Keratinocyte (primary cell): Measurements from ENCODE around the gene GSTM5. TPM values are rescaled to one million over a fixed set of nuclear protein-coding genes. Genes with fewer than 3 reads are reported as not detected.

ENCODE experiments used
- DNase-seq: peaks from one replicate; pipeline ENCODE4 v3.0.0-alpha.2; 2011; ENCODE audit warnings: low read depth, missing footprints, low spot score
- FAIRE-seq: peaks from 2 replicates; lab custom pipeline; 2011; peaks lifted over from hg19 to GRCh38; lab: Jason Lieb, UNC
- H2AFZ ChIP-seq: 2 replicates; pipeline ENCODE4 v1.6.0; 2012; ENCODE audit warnings: low read length, control low read depth, inconsistent platforms; ENCODE audit not compliant: control insufficient read depth
- H3K27ac ChIP-seq: 2 replicates; pipeline ENCODE4 v1.5.1; 2011; ENCODE audit warnings: low read length; ENCODE audit not compliant: control insufficient read depth, insufficient read depth
- H3K27me3 ChIP-seq: 3 replicates; pipeline ENCODE4 v1.6.0; 2011; ENCODE audit warnings: low read length; ENCODE audit not compliant: control insufficient read depth, insufficient read depth; ENCODE audit errors: extremely low read depth
- H3K36me3 ChIP-seq, 2 experiments: 2 replicates in 1 of 2; 3 replicates in 1 of 2; pipeline ENCODE4 v1.5.1; 2011; ENCODE audit warnings: low read length in 2 of 2, mild to moderate bottlenecking in 1 of 2; ENCODE audit not compliant: control insufficient read depth in 2 of 2, insufficient read depth in 2 of 2; ENCODE audit errors: extremely low read depth in 1 of 2
- H3K4me1 ChIP-seq: 3 replicates; pipeline ENCODE4 v1.5.1; 2011; ENCODE audit warnings: low read length; ENCODE audit not compliant: control insufficient read depth, insufficient read depth; ENCODE audit errors: extremely low read depth
- H3K4me2 ChIP-seq: 3 replicates; pipeline ENCODE4 v1.6.0; 2011; ENCODE audit warnings: low read depth, low read length; ENCODE audit not compliant: control insufficient read depth, insufficient read depth; ENCODE audit errors: extremely low read depth
- H3K4me3 ChIP-seq, 3 experiments: fragments of 200-600 bp in 1 of 3; sonication (generic) in 1 of 3; 2 replicates in 2 of 3; 3 replicates in 1 of 3; pipeline ENCODE4 v1.5.1; 2011 to 2016; ENCODE audit warnings: low read length in 3 of 3, mild to moderate bottlenecking in 3 of 3, control low read depth in 2 of 3, inconsistent platforms in 1 of 3, low read depth in 1 of 3, mixed read lengths in 1 of 3, mixed run types in 1 of 3, moderate library complexity in 1 of 3; ENCODE audit not compliant: control insufficient read depth in 2 of 3, insufficient read depth in 2 of 3; ENCODE audit errors: extremely low read depth in 1 of 3
- H3K79me2 ChIP-seq: 2 replicates; pipeline ENCODE4 v1.6.0; 2012; ENCODE audit warnings: low read length; ENCODE audit not compliant: control insufficient read depth, insufficient read depth
- H3K9ac ChIP-seq: 3 replicates; pipeline ENCODE4 v1.6.0; 2011; ENCODE audit warnings: low read length; ENCODE audit not compliant: control insufficient read depth, insufficient read depth; ENCODE audit errors: extremely low read depth
- H3K9me1 ChIP-seq: 3 replicates; pipeline ENCODE4 v1.6.0; 2011; ENCODE audit warnings: low read length; ENCODE audit not compliant: control insufficient read depth, insufficient read depth; ENCODE audit errors: extremely low read depth
- H3K9me3 ChIP-seq: 2 replicates; pipeline ENCODE4 v1.5.1; 2012; ENCODE audit warnings: low read depth, low read length; ENCODE audit not compliant: control insufficient read depth
- H4K20me1 ChIP-seq: 3 replicates; pipeline ENCODE4 v1.6.0; 2011; ENCODE audit warnings: low read length; ENCODE audit not compliant: control insufficient read depth, insufficient read depth; ENCODE audit errors: extremely low read depth
- CTCF ChIP-seq, 3 experiments: IDR thresholded peaks in 1 of 3; conservative IDR thresholded peaks in 1 of 3; optimal IDR thresholded peaks in 1 of 3; 2 replicates in 2 of 3; 3 replicates in 1 of 3; pipeline versions ENCODE3 to v1.5.1; 2011; ENCODE audit warnings: low read length in 3 of 3, mild to moderate bottlenecking in 3 of 3, moderate library complexity in 2 of 3, control low read depth in 1 of 3, inconsistent platforms in 1 of 3; ENCODE audit not compliant: insufficient read depth in 2 of 3; ENCODE audit errors: extremely low read depth in 1 of 3
- EZH2 ChIP-seq: IDR thresholded peaks from one replicate; pipeline ENCODE4 v1.6.1; 2012; ENCODE audit warnings: inconsistent platforms, mild to moderate bottlenecking, low read length, moderate library complexity
- dilution Hi-C: fragments of 300-500 bp; cut with MboI; formaldehyde crosslinking; loops from one replicate; pipeline ENCODE4 v1.7.0; 2020; ENCODE audit warnings: low sequenced_read_pairs; ENCODE audit not compliant: extremely low pct_ligation_motif_present
- polyA plus RNA-seq, 5 experiments: library from polyadenylated mRNA; depleted of rRNA in 3 of 5; stranded (reverse) in 3 of 5; stranded (forward) in 1 of 5; unstranded in 1 of 5; fragments of >200 nt; gene quantifications; 1 replicate in 1 of 5; 2 replicates in 3 of 5; 3 replicates in 1 of 5; pipeline versions ENCODE4 v1.2.1 to v1.2.3, GENCODE V29; 2011 to 2012; ENCODE audit warnings: missing spikeins in 2 of 5, low read depth in 1 of 5, low replicate concordance in 1 of 5

The GSTM5 gene
- polyA plus RNA-seq, 1 donor (not counting 4 experiments of a cell fraction or from before 2014, with no cell fraction given), result not detected

GRCh38 chr1:109712321-109712864, 342 bp downstream of the GSTM5 start:
- H3K9ac ChIP-seq, result no peak overlapping the region
- no peak for FAIRE-seq
- no peaks in the 10 kb centered on the region for H4K20me1 ChIP-seq
- no peaks in the 10 kb centered on the region for H3K9me1 ChIP-seq
- H3K9me3 ChIP-seq, result no peaks in the 10 kb centered on the region
- no peak overlapping the region for H3K4me3 ChIP-seq
- dilution Hi-C loops, result no loop called here
- H3K4me1 ChIP-seq, result peaks cover 11% of the 10 kb centered on the region
- no peaks in the 10 kb centered on the region for H3K27me3 ChIP-seq
- H3K4me2 ChIP-seq, result no peak overlapping the region
- DNase-seq, result no peak
- H2AFZ ChIP-seq, result no peak overlapping the region
- TF ChIP-seq CTCF (optimal IDR thresholded peaks at IDR 0.05 in 1 of 3, IDR thresholded peaks at IDR 0.05 in 1 of 3, conservative IDR thresholded peaks at IDR 0.05 in 1 of 3; ENCODE audit: extremely low read depth in 1 of 3, insufficient read depth in 2 of 3, low read length in 3 of 3) (no peak), EZH2 (no peak)
- no peak overlapping the region for H3K27ac ChIP-seq
- H3K36me3 ChIP-seq, result no peaks in the 10 kb centered on the region
- H3K79me2 ChIP-seq, result no peaks in the 10 kb centered on the region

DNA sequence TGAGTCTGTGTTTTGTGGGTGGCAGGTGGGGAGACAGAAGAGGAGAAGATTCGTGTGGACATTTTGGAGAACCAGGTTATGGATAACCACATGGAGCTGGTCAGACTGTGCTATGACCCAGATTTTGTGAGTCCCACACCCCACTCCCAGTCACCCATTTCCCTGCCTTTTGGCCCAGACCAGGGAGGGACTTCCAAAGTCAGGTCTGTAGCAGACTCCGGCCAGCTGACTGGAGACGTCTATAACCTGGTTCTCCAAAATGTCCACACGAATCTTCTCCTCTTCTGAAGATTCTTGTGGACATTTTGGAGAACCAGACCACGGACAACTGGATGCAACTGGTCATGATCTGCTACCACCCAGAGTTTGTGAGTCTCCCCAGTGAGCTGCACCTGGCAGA, 1.6 kb downstream of the GSTM5 start:
- no peak for TF ChIP-seq EZH2
- TF ChIP-seq CTCF (optimal IDR thresholded peaks at IDR 0.05 in 1 of 3, IDR thresholded peaks at IDR 0.05 in 1 of 3, conservative IDR thresholded peaks at IDR 0.05 in 1 of 3; ENCODE audit: extremely low read depth in 1 of 3, insufficient read depth in 2 of 3, low read length in 3 of 3), result no peak
- Histone ChIP-seq H3K36me3 (no peaks in the 10 kb centered on the region), H2AFZ (no peak overlapping the region), H3K4me3 (no peak overlapping the region), H4K20me1 (no peaks in the 10 kb centered on the region), H3K27ac (no peak overlapping the region), H3K79me2 (no peaks in the 10 kb centered on the region), H3K9me3 (no peaks in the 10 kb centered on the region), H3K9me1 (no peaks in the 10 kb centered on the region), H3K27me3 (no peaks in the 10 kb centered on the region), H3K4me1 (peaks cover 23% of the 10 kb centered on the region), H3K9ac (no peak overlapping the region), H3K4me2 (no peak overlapping the region)
- dilution Hi-C loops, result no loop called here
- DNase-seq (no peak), FAIRE-seq (no peak)
